PC-9 (cell line): Measurements from ENCODE around the gene ATP5PD. TPM values are rescaled to one million over a fixed set of nuclear protein-coding genes. Genes with fewer than 3 reads are reported as not detected.
"Not testable (repeated sequence)": the region's sequence is repeated elsewhere in the genome, so short reads cannot be mapped to it uniquely, and the experiment has no call there.

Experiments used
- BruUV-seq: library from RNA; stranded (reverse); fragments of 400-500 nt; replicated peaks from 2 replicates; lab custom pipeline; 2021; lab: Mats Ljungman, UMichigan
- CTCF ChIA-PET: fragments of 300-600 bp; sonication (Branson Sonifier 250); formaldehyde crosslinking; loops from one replicate; lab custom pipeline; 2022; ENCODE audit warnings: antibody characterized with exemption; lab: Charles Lee
- POLR2A ChIA-PET: fragments of 300-600 bp; sonication (Branson Sonifier 250); formaldehyde crosslinking; loops from one replicate; lab custom pipeline; 2022; ENCODE audit warnings: antibody characterized with exemption; ENCODE audit not compliant: unreplicated experiment; lab: Charles Lee
- DNase-seq, 2 experiments: peaks; one replicate each; pipeline versions ENCODE4 v3.0.0 to v3.0.0-alpha.2; 2015 to 2022; ENCODE audit warnings: mixed read lengths in 1 of 2
- H2AFZ ChIP-seq: fragments of 200-600 bp; sonication (generic); 2 replicates; pipeline ENCODE4 v1.8.1; 2017; ENCODE audit warnings: antibody characterized with exemption
- H3F3A ChIP-seq: fragments of 200-600 bp; sonication (generic); 2 replicates; pipeline ENCODE4 v1.8.1; 2017; ENCODE audit warnings: antibody characterized with exemption, mild to moderate bottlenecking, low read depth; ENCODE audit not compliant: insufficient read depth
- H3K27ac ChIP-seq: fragments of 200-600 bp; sonication (generic); 2 replicates; pipeline ENCODE4 v1.6.1; 2016; ENCODE audit warnings: mixed run types
- H3K27me3 ChIP-seq: fragments of 200-600 bp; sonication (generic); 2 replicates; pipeline ENCODE4 v1.6.1; 2016; ENCODE audit warnings: low read depth, mixed run types; ENCODE audit not compliant: insufficient read depth
- H3K36me3 ChIP-seq: fragments of 200-600 bp; sonication (generic); 2 replicates; pipeline ENCODE4 v1.6.1; 2016; ENCODE audit warnings: low read depth, mixed run types
- H3K4me1 ChIP-seq: fragments of 200-600 bp; sonication (generic); replicated peaks from 2 replicates; pipeline ENCODE4 v1.6.1; 2016; ENCODE audit warnings: mixed run types; ENCODE audit not compliant: insufficient read depth
- H3K4me2 ChIP-seq: fragments of 200-600 bp; sonication (generic); 2 replicates; pipeline ENCODE4 v1.6.1; 2017; ENCODE audit warnings: mixed run types
- H3K4me3 ChIP-seq: fragments of 200-600 bp; sonication (generic); 2 replicates; pipeline ENCODE4 v1.6.1; 2016; ENCODE audit warnings: mixed run types
- H3K79me2 ChIP-seq: fragments of 200-600 bp; sonication (generic); 2 replicates; pipeline ENCODE4 v1.6.1; 2017; ENCODE audit warnings: low read depth, mixed run types
- H3K9me2 ChIP-seq: fragments of 200-600 bp; sonication (generic); 2 replicates; pipeline ENCODE4 v1.8.1; 2017; ENCODE audit warnings: mild to moderate bottlenecking; ENCODE audit not compliant: insufficient read depth
- H3K9me3 ChIP-seq: fragments of 200-600 bp; sonication (generic); 2 replicates; pipeline ENCODE4 v1.8.1; 2016; ENCODE audit warnings: low read depth; ENCODE audit not compliant: insufficient read depth
- H4K20me1 ChIP-seq: fragments of 200-600 bp; sonication (generic); 2 replicates; pipeline ENCODE4 v1.8.1; 2017; ENCODE audit not compliant: insufficient read depth
- CTCF ChIP-seq: fragments of 200-600 bp; sonication (generic); conservative IDR thresholded peaks from 2 replicates; pipeline ENCODE4 v1.6.1; 2017; ENCODE audit warnings: mixed run types, antibody characterized with exemption, mild to moderate bottlenecking, moderate library complexity
- EZH2 ChIP-seq: fragments of 200-600 bp; sonication (generic); IDR thresholded peaks from 2 replicates; pipeline ENCODE4 v1.8.0; 2017; ENCODE audit warnings: antibody characterized with exemption, low read depth
- intact Hi-C: fragments of 100-400 bp; cut with micrococcal nuclease; formaldehyde crosslinking; loops from one replicate; pipeline ENCODE4 v1.10.0; 2022; ENCODE audit not compliant: unreplicated experiment
- total RNA-seq: library from RNA; stranded (reverse); gene quantifications from 2 replicates; pipeline ENCODE4 v1.2.3, GENCODE V29; 2021

ATP5PD gene
- total RNA-seq, 1 experiment from 2014 or later: 336 TPM

- POLR2A ChIA-PET: interaction anchor here (0.6 kb wide), 2 partner anchors 14 to 58 kb away, joined by 3 to 5 read pairs; partner anchors contain the start of gene NT5C
- Histone ChIP-seq H2AFZ (no peak overlapping the region), H3F3A (peaks cover 21% of the 10 kb centered on the region; the same call in 1 of the 2 replicates), H3K36me3 (no peaks in the 10 kb centered on the region), H3K27ac (no peak overlapping the region), H3K4me1 (peaks cover 11% of the 10 kb centered on the region), H3K79me2 (no peaks in the 10 kb centered on the region), H3K9me2 (no peaks in the 10 kb centered on the region), H3K9me3 (no peaks in the 10 kb centered on the region), H4K20me1 (no peaks in the 10 kb centered on the region), H3K4me2 (no peak overlapping the region), H3K4me3 (no peak overlapping the region), H3K27me3 (no peaks in the 10 kb centered on the region)
- intact Hi-C loops: no loop called here
- TF ChIP-seq CTCF: no peak
- TF ChIP-seq EZH2: no peak
- no TSS peak for BruUV-seq
- CTCF ChIA-PET: interaction anchor here (0.6 kb wide), 2 partner anchors 53 to 509 kb away, joined by 3 to 4 read pairs; no protein-coding TSS in a partner anchor
- DNase-seq: no peak
Observed at GRCh38 chr17:75073618-75074047, 26.9 kb upstream of the ATP5PD start.

- H3K36me3 ChIP-seq, H3K4me1 ChIP-seq, H3K4me2 ChIP-seq, DNase-seq, H3K27me3 ChIP-seq, H4K20me1 ChIP-seq, H3K79me2 ChIP-seq, BruUV-seq, H3K9me3 ChIP-seq, intact Hi-C loops, H3K27ac ChIP-seq, H3K9me2 ChIP-seq, H3K4me3 ChIP-seq, H2AFZ ChIP-seq: not testable (repeated sequence)
- CTCF ChIA-PET: interaction anchor here (0.6 kb wide), 1 partner anchor 77 kb away, joined by 3 read pairs; no protein-coding TSS in a partner anchor
- POLR2A ChIA-PET: interaction anchor here (0.6 kb wide), 1 partner anchor 58 kb away, joined by 3 read pairs; the partner anchor contains the start of gene NT5C
- peaks cover 14% of the 10 kb centered on the region; the same call in 1 of the 2 replicates for H3F3A ChIP-seq
Observed at GRCh38 chr17:75072909-75073308, 26.1 kb upstream of the ATP5PD start.

GRCh38 chr17:75071478-75072271, 24.9 kb upstream of the ATP5PD start:
- DNase-seq, H3K4me2 ChIP-seq, H3K79me2 ChIP-seq, H3K27ac ChIP-seq, H3K36me3 ChIP-seq, H4K20me1 ChIP-seq, BruUV-seq, H3K9me3 ChIP-seq, H3K4me3 ChIP-seq, H3K4me1 ChIP-seq, H3K27me3 ChIP-seq, H2AFZ ChIP-seq, H3K9me2 ChIP-seq, intact Hi-C loops: not testable (repeated sequence)
- peaks cover 12% of the 10 kb centered on the region; the same call in 1 of the 2 replicates for H3F3A ChIP-seq
- ChIA-PET CTCF (interaction anchor here (0.6 kb wide), 1 partner anchor 162 kb away, joined by 8 read pairs; no protein-coding TSS in a partner anchor), POLR2A (interaction anchor here (0.6 kb wide), 1 partner anchor 27 kb away, joined by 4 read pairs; no protein-coding TSS in a partner anchor)

GRCh38 chr17:75069783-75070182, 23.0 kb upstream of the ATP5PD start:
- Histone ChIP-seq H3K27me3 (no peaks in the 10 kb centered on the region), H3K4me2 (no peak overlapping the region), H3F3A (peaks cover 6% of the 10 kb centered on the region; the same call in 1 of the 2 replicates), H2AFZ (no peak overlapping the region), H3K79me2 (no peaks in the 10 kb centered on the region), H3K4me1 (no peaks in the 10 kb centered on the region), H3K27ac (no peak overlapping the region), H3K9me2 (no peaks in the 10 kb centered on the region), H3K4me3 (no peak overlapping the region), H4K20me1 (no peaks in the 10 kb centered on the region), H3K9me3 (no peaks in the 10 kb centered on the region), H3K36me3 (no peaks in the 10 kb centered on the region)
- TF ChIP-seq CTCF (peak; percentile 65), EZH2 (no peak)
- ChIA-PET POLR2A (interaction anchor here (0.6 to 1.0 kb wide), 2 partner anchors 19 to 36 kb away, joined by 5 to 9 read pairs; partner anchors contain the start of gene SLC16A5), CTCF (interaction anchor here (0.6 to 1.3 kb wide), 7 partner anchors 40 to 137 kb away, joined by 3 to 6 read pairs (median 3); partner anchors contain the start of gene ARMC7)
- no peak for DNase-seq
- BruUV-seq: no TSS peak
- intact Hi-C loops: loop anchor here (1.0 kb wide), 1 partner anchor 41 kb away; no protein-coding TSS in a partner anchor
